AG04450 (cell line): ENCODE measurements around the gene GNB1L. TPM values are rescaled to one million over a fixed set of nuclear protein-coding genes. Genes with fewer than 3 reads are reported as not detected.

Source experiments
- CTCF ChIA-PET: fragments of 300-600, 350-600 bp; formaldehyde crosslinking; extraction: SDS; loops from one replicate; lab custom pipeline; 2022; ENCODE audit warnings: antibody characterized with exemption, inconsistent platforms; lab: Charles Lee
- POLR2A ChIA-PET: fragments of 350-600 bp; formaldehyde crosslinking; extraction: SDS; loops from one replicate; lab custom pipeline; 2021; ENCODE audit warnings: antibody characterized with exemption, inconsistent platforms; lab: Yijun Ruan, JAX
- DNase-seq: peaks from one replicate; pipeline ENCODE4 v3.0.0-alpha.2; 2011; ENCODE audit warnings: low read depth, low spot score
- H3K27ac ChIP-seq: one replicate; pipeline ENCODE4 v1.5.1; 2012; ENCODE audit warnings: low read depth, low read length, control low read depth
- H3K27me3 ChIP-seq: one replicate; pipeline ENCODE4 v1.6.0; 2012; ENCODE audit warnings: low read length; ENCODE audit not compliant: control insufficient read depth, insufficient read depth
- H3K4me3 ChIP-seq: 2 replicates; pipeline ENCODE4 v1.5.1; 2011; ENCODE audit warnings: mild to moderate bottlenecking, low read depth, low read length, control low read depth
- H3K9me3 ChIP-seq: 2 replicates; pipeline ENCODE4 v1.5.1; 2012; ENCODE audit warnings: low read length; ENCODE audit not compliant: control insufficient read depth, insufficient read depth
- polyA plus RNA-seq: library from polyadenylated mRNA; depleted of rRNA; stranded (reverse); fragments of >200 nt; gene quantifications from 2 replicates; pipeline ENCODE4 v1.2.3, GENCODE V29; 2011
- TF ChIP-seq, protein P1 (sequence below): IDR thresholded peaks from 2 replicates; pipeline ENCODE4 v1.5.1; 2011; ENCODE audit warnings: low read depth, low read length, control low read depth, inconsistent platforms

GNB1L gene
- polyA plus RNA-seq, 1 experiment: 1.3 TPM

DNA sequence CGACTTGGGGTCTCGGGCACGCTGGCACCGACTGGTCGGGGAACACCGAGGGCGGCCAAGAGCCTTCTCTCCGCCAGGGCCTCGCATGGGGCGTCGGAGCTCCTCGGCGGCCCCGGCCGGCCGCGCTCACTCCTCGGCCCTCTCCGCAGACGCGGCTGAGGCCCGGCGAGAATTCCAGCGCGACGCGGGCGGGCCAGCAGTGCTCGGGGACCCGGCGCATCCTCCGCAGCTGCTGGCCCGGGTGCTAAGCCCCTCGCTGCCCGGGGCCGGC lies 88.5 kb downstream of the GNB1L start:
- no peak overlapping the region for H3K27ac ChIP-seq
- TF ChIP-seq, protein P1, sequence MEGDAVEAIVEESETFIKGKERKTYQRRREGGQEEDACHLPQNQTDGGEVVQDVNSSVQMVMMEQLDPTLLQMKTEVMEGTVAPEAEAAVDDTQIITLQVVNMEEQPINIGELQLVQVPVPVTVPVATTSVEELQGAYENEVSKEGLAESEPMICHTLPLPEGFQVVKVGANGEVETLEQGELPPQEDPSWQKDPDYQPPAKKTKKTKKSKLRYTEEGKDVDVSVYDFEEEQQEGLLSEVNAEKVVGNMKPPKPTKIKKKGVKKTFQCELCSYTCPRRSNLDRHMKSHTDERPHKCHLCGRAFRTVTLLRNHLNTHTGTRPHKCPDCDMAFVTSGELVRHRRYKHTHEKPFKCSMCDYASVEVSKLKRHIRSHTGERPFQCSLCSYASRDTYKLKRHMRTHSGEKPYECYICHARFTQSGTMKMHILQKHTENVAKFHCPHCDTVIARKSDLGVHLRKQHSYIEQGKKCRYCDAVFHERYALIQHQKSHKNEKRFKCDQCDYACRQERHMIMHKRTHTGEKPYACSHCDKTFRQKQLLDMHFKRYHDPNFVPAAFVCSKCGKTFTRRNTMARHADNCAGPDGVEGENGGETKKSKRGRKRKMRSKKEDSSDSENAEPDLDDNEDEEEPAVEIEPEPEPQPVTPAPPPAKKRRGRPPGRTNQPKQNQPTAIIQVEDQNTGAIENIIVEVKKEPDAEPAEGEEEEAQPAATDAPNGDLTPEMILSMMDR: no peak
- peaks cover 85% of the 10 kb centered on the region for H3K27me3 ChIP-seq
- no peak overlapping the region for H3K4me3 ChIP-seq
- no peak for DNase-seq
- POLR2A ChIA-PET: no interaction called here
- CTCF ChIA-PET: no interaction called here
- H3K9me3 ChIP-seq: peaks cover 21% of the 10 kb centered on the region; the same call in 1 of the 2 replicates

DNA sequence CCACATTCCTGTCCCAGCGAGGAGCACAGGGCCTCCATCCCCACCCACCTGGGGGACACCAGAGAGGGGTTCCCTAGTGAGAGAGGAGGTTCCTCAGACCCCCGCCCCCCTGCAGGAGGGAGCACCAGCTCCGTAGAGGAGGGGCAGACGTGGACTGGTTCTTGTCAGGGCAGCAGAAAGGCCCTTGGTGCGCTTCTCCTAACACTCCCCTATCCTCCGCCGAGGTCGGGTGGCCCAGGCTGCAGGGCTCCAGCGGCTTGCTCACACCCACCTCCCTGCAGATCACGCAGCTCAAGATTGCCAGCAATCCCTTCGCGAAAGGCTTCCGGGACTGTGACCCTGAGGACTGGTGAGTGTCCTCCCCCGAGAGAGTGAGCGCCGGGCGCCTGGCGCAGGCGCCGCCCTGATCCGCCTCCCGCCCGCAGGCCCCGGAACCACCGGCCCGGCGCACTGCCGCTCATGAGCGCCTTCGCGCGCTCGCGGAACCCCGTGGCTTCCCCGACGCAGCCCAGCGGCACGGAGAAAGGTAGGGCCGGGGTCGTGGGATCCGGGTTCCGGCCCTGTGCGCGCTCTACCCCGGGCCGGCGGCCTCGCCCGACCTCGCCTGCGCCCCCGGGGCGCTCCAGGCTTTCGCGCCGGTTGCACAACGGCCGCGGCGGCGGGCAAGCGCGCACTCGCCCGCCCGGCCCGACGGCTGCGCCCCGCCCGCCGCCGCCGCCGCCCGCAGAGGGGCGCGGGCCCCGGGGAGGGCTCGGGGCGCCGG lies 89.0 kb downstream of the GNB1L start:
- CTCF ChIA-PET: no interaction called here
- H3K4me3 ChIP-seq: no peak overlapping the region
- TF ChIP-seq, protein P1: no peak
- no peak overlapping the region for H3K27ac ChIP-seq
- H3K9me3 ChIP-seq: peaks cover 21% of the 10 kb centered on the region; the same call in 1 of the 2 replicates
- no peak for DNase-seq
- peaks cover 82% of the 10 kb centered on the region for H3K27me3 ChIP-seq
- POLR2A ChIA-PET: no interaction called here

DNA sequence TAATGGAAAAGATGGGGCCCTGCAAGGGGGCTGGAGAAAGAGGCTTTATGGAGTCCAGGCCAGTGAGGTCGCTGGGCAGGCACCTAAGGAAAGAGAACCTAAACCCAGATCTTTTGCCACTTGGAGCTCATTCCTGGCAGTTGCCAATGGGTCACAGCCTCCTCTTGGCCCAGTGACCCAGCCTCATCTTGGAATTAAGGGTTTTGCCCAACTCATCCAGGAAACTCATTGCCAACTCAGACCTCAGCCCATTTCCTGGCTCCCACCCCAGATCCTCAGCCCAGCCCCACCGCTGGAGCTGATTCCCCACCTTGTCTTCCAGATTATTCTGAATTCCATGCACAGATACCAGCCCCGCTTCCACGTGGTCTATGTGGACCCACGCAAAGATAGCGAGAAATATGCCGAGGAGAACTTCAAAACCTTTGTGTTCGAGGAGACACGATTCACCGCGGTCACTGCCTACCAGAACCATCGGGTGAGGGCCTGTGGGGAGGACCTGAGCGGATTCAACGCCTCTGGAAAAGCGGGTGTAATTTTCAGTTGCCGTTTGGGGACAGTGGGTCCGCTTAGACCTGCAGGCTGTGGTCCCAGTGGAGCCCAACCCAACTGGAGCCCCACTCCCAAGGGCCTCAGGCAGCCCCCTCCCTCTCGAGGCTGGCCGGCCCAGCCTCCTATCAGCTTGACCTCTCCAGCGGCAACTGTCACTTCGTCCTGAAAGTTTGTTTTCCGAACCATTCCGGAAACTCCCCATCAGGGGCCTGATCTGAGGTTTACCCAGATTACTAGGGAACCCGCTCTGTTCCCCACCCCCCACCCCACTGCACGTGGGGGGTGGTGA lies 89.8 kb downstream of the GNB1L start:
- no peak overlapping the region for H3K4me3 ChIP-seq
- DNase-seq: no peak
- H3K27ac ChIP-seq: no peak overlapping the region
- ChIA-PET POLR2A (no interaction called here), CTCF (interaction anchor here (1.2 kb wide), 1 partner anchor 34 kb away, joined by 4 read pairs; no protein-coding TSS in a partner anchor)
- TF ChIP-seq, protein P1: no peak
- peaks cover 21% of the 10 kb centered on the region; the same call in 1 of the 2 replicates for H3K9me3 ChIP-seq
- H3K27me3 ChIP-seq: peaks cover 78% of the 10 kb centered on the region

DNA sequence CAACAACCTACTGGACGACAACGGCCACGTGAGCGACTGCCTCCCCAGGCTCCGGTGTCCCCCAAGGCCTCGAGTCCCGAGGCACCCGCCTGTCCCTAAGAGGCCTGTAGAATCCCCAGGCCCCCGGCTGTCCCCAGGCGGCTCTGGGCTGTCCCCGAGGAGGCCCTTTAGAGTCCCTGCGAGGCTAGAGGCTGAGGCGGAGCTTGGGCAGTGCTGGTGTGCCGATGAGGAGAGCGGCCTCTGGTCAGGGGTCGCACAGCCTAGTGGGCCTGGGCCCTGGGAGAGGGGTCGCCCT lies 90.4 kb downstream of the GNB1L start:
- POLR2A ChIA-PET: interaction anchor here (0.6 kb wide), 1 partner anchor 14 kb away, joined by 4 read pairs; no protein-coding TSS in a partner anchor
- TF ChIP-seq, protein P1: no peak
- no peak for DNase-seq
- Histone ChIP-seq H3K9me3 (peaks cover 21% of the 10 kb centered on the region; the same call in 1 of the 2 replicates), H3K27me3 (peaks cover 77% of the 10 kb centered on the region), H3K27ac (no peak overlapping the region), H3K4me3 (no peak overlapping the region)
- CTCF ChIA-PET: interaction anchor here (1.2 kb wide), 1 partner anchor 34 kb away, joined by 4 read pairs; no protein-coding TSS in a partner anchor
